Neural cell (in vitro differentiated cells): Measurements from ENCODE around the gene ESD. TPM values are rescaled to one million over a fixed set of nuclear protein-coding genes. Genes with fewer than 3 reads are reported as not detected.

Experiments used
- H2AFZ ChIP-seq: fragments of 200-600, 300-800 bp; sonication (generic), shearing (Covaris generic); 2 replicates; pipeline ENCODE4 v1.6.0; 2014; ENCODE audit warnings: low read depth, mild to moderate bottlenecking, antibody characterized with exemption, low read length, moderate library complexity
- H3F3A ChIP-seq: fragments of 200-600 bp; shearing (Covaris generic); 2 replicates; pipeline ENCODE4 v1.6.1; 2016; ENCODE audit warnings: mild to moderate bottlenecking, moderate library complexity, mixed read lengths, antibody characterized with exemption, low read length; ENCODE audit not compliant: insufficient read depth, poor library complexity, severe bottlenecking
- H3K27ac ChIP-seq: fragments of 200-600, 300-800 bp; sonication (generic), shearing (Covaris generic); 2 replicates; pipeline ENCODE4 v1.5.1; 2014; ENCODE audit warnings: mild to moderate bottlenecking, low read length, moderate library complexity
- H3K27me3 ChIP-seq: fragments of 300-800, 200-600 bp; sonication (generic), shearing (Covaris generic); 2 replicates; pipeline ENCODE4 v1.6.0; 2014; ENCODE audit warnings: mild to moderate bottlenecking, low read depth, low read length, moderate library complexity; ENCODE audit not compliant: insufficient read depth
- H3K36me3 ChIP-seq: fragments of 300-800, 200-600 bp; sonication (generic), shearing (Covaris generic); 2 replicates; pipeline ENCODE4 v1.5.1; 2014; ENCODE audit warnings: mild to moderate bottlenecking, antibody characterized with exemption, low read length, moderate library complexity; ENCODE audit not compliant: insufficient read depth
- H3K4me2 ChIP-seq: fragments of 300-800, 200-600 bp; sonication (generic), shearing (Covaris generic); 2 replicates; pipeline ENCODE4 v1.6.0; 2014; ENCODE audit warnings: mild to moderate bottlenecking, low read length
- H3K4me3 ChIP-seq: fragments of 300-800, 200-600 bp; sonication (generic), shearing (Covaris generic); 2 replicates; pipeline ENCODE4 v1.5.1; 2014; ENCODE audit warnings: mild to moderate bottlenecking, low read length, moderate library complexity
- H3K79me2 ChIP-seq: fragments of 200-600 bp; shearing (Covaris generic); replicated peaks from 2 replicates; pipeline ENCODE4 v1.6.0; 2014; ENCODE audit warnings: mild to moderate bottlenecking, low read length, moderate library complexity; ENCODE audit not compliant: insufficient read depth
- H3K9ac ChIP-seq: fragments of 300-800, 200-600 bp; sonication (generic), shearing (Covaris generic); 2 replicates; pipeline ENCODE4 v1.6.1; 2016; ENCODE audit warnings: mild to moderate bottlenecking, low read length, mixed read lengths
- H3K9me2 ChIP-seq: fragments of 200-600 bp; shearing (Covaris generic); 2 replicates; pipeline ENCODE4 v1.6.1; 2016; ENCODE audit warnings: mild to moderate bottlenecking, low read length, mixed read lengths; ENCODE audit not compliant: insufficient read depth
- H3K9me3 ChIP-seq: fragments of 200-600, 300-800 bp; sonication (generic), shearing (Covaris generic); 2 replicates; pipeline ENCODE4 v1.6.1; 2016; ENCODE audit warnings: mild to moderate bottlenecking, mixed run types, low read length, moderate library complexity, mixed read lengths
- H4K20me1 ChIP-seq: fragments of 200-600 bp; shearing (Covaris generic); 2 replicates; pipeline ENCODE4 v1.6.1; 2016; ENCODE audit warnings: mild to moderate bottlenecking, mixed run types; ENCODE audit not compliant: insufficient read depth
- CTCF ChIP-seq: fragments of 450-650 bp; IDR thresholded peaks from 2 replicates; pipeline ENCODE4 v1.5.1; 2014; ENCODE audit warnings: antibody characterized with exemption, mild to moderate bottlenecking, moderate library complexity; ENCODE audit not compliant: poor library complexity, severe bottlenecking
- EP300 ChIP-seq: fragments of 450-650 bp; conservative IDR thresholded peaks from 2 replicates; pipeline ENCODE4 v1.6.1; 2014; ENCODE audit warnings: antibody characterized with exemption, mild to moderate bottlenecking, moderate library complexity; ENCODE audit not compliant: poor library complexity, severe bottlenecking
- EZH2 ChIP-seq: fragments of 200-600, 300-800 bp; shearing (Covaris generic), sonication (generic); IDR thresholded peaks from 2 replicates; pipeline ENCODE4 v1.6.1; 2014; ENCODE audit warnings: antibody characterized with exemption, low read length, borderline replicate concordance, mild to moderate bottlenecking; ENCODE audit not compliant: insufficient read depth, poor library complexity, severe bottlenecking
- MXI1 ChIP-seq: fragments of 450-650 bp; conservative IDR thresholded peaks from 2 replicates; pipeline ENCODE4 v1.6.1; 2014; ENCODE audit warnings: antibody characterized with exemption, mild to moderate bottlenecking; ENCODE audit not compliant: poor library complexity, severe bottlenecking
- RAD21 ChIP-seq: fragments of 450-650 bp; conservative IDR thresholded peaks from 2 replicates; pipeline ENCODE4 v1.6.1; 2014; ENCODE audit warnings: antibody characterized with exemption, mild to moderate bottlenecking, moderate library complexity
- SMC3 ChIP-seq: fragments of 450-650 bp; conservative IDR thresholded peaks from 2 replicates; pipeline ENCODE4 v1.6.1; 2014; ENCODE audit warnings: antibody characterized with exemption, mild to moderate bottlenecking, moderate library complexity; ENCODE audit not compliant: poor library complexity
- polyA plus RNA-seq: library from polyadenylated mRNA; depleted of rRNA; stranded (reverse); fragments of >200 nt; gene quantifications from 2 replicates; pipeline ENCODE4 v1.2.3, GENCODE V29; 2014
- TF ChIP-seq, protein P1 (sequence below): IDR thresholded peaks from 2 replicates; pipeline ENCODE4 v1.6.1; 2012; ENCODE audit warnings: borderline replicate concordance

The ESD gene
- polyA plus RNA-seq, 1 donor from 2014 or later, result 94.6 TPM

DNA sequence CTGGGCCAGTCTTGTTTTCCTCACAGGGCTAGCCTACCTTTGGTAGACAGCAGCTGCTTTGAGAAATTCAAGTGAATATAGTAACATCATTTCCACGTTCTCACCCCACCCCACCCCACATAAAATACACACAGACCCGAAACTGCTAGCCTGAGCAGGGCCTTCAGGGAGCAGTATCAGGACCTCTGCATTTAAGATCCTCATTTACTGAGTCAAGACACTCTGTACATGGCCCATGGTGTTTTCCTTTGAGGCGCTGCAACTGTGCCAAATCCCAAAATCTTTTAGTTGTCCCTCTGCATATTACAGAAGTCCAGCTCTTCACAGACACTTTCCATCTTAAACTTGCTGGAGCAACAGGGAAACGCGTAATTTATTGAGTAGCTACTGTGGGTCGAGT, 43.0 kb downstream of the ESD start:
- H3K36me3 ChIP-seq, result no peaks in the 10 kb centered on the region
- no peaks in the 10 kb centered on the region for H3K79me2 ChIP-seq
- H3K4me3 ChIP-seq, result no peak overlapping the region
- TF ChIP-seq EP300 (no peak), MXI1 (no peak), EZH2 (no peak)
- TF ChIP-seq, protein P1, sequence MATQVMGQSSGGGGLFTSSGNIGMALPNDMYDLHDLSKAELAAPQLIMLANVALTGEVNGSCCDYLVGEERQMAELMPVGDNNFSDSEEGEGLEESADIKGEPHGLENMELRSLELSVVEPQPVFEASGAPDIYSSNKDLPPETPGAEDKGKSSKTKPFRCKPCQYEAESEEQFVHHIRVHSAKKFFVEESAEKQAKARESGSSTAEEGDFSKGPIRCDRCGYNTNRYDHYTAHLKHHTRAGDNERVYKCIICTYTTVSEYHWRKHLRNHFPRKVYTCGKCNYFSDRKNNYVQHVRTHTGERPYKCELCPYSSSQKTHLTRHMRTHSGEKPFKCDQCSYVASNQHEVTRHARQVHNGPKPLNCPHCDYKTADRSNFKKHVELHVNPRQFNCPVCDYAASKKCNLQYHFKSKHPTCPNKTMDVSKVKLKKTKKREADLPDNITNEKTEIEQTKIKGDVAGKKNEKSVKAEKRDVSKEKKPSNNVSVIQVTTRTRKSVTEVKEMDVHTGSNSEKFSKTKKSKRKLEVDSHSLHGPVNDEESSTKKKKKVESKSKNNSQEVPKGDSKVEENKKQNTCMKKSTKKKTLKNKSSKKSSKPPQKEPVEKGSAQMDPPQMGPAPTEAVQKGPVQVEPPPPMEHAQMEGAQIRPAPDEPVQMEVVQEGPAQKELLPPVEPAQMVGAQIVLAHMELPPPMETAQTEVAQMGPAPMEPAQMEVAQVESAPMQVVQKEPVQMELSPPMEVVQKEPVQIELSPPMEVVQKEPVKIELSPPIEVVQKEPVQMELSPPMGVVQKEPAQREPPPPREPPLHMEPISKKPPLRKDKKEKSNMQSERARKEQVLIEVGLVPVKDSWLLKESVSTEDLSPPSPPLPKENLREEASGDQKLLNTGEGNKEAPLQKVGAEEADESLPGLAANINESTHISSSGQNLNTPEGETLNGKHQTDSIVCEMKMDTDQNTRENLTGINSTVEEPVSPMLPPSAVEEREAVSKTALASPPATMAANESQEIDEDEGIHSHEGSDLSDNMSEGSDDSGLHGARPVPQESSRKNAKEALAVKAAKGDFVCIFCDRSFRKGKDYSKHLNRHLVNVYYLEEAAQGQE, result no peak
- no peak overlapping the region for H2AFZ ChIP-seq
- no peaks in the 10 kb centered on the region for H3K27me3 ChIP-seq
- H3F3A ChIP-seq, result no peaks in the 10 kb centered on the region
- no peak overlapping the region for H3K27ac ChIP-seq
- H3K4me2 ChIP-seq, result no peak overlapping the region
- no peak overlapping the region for H3K9ac ChIP-seq
- H4K20me1 ChIP-seq, result no peaks in the 10 kb centered on the region
- no peaks in the 10 kb centered on the region for H3K9me3 ChIP-seq
- H3K9me2 ChIP-seq, result no peaks in the 10 kb centered on the region

DNA sequence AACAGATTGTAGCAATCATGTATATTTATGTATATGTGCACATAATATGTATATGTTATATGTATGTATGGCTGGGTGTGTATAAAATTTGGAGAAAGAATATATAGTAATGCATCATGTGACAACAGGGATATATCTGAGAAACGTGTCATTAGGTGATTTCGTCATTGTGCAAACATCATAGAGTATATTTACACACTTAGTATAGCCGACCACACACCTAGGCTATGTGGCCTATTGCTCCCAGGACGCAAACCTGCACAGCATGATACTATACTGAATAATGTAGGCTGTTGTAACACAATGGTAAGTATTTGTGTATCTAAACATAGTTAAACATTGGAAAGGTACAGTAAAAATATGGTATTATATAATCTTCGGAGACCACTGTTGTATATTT, 43.8 kb downstream of the ESD start:
- Histone ChIP-seq H3K36me3 (no peaks in the 10 kb centered on the region), H2AFZ (no peak overlapping the region), H3K79me2 (no peaks in the 10 kb centered on the region), H3K4me2 (no peak overlapping the region), H4K20me1 (no peaks in the 10 kb centered on the region), H3K9ac (no peak overlapping the region), H3K9me3 (no peaks in the 10 kb centered on the region), H3F3A (no peaks in the 10 kb centered on the region), H3K27me3 (no peaks in the 10 kb centered on the region), H3K27ac (no peak overlapping the region), H3K9me2 (no peaks in the 10 kb centered on the region), H3K4me3 (no peak overlapping the region)
- no peak for TF ChIP-seq EZH2
- TF ChIP-seq RAD21, result no peak
- TF ChIP-seq MXI1, result no peak
- TF ChIP-seq SMC3, result no peak
- no peak for TF ChIP-seq CTCF
